Stimulated activated CD4-positive, alpha-beta T cell treated with anti-CD3 and anti-CD28 coated beads, Interleukin-4, amount 100 ng/mL, for 24 hours (primary cell): ENCODE results near the gene TRMT5.

Experiments
- DNase-seq: peaks from one replicate; pipeline ENCODE4 v3.0.0-alpha.2; 2020

TRMT5 gene

DNA sequence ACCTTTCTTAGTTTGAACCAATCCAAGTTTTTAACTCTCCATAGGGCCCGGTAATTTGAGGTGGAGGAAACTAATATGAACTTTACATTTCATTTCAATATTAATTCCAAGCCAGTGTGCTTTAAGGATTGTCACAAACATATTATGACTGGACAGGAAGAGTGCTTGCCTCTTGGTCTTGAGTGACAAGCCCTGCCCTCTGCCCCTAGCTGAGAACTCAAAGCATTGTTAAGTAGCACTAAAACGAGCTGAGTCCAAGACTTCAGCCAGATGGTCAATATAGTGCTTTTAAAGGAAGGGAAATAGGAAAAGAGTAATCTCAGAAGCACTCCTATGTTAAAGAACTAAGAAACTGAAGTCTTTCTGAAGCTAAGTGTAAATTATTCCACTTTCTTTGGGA is 17.1 kb downstream of the TRMT5 start:
- no peak for DNase-seq

DNA sequence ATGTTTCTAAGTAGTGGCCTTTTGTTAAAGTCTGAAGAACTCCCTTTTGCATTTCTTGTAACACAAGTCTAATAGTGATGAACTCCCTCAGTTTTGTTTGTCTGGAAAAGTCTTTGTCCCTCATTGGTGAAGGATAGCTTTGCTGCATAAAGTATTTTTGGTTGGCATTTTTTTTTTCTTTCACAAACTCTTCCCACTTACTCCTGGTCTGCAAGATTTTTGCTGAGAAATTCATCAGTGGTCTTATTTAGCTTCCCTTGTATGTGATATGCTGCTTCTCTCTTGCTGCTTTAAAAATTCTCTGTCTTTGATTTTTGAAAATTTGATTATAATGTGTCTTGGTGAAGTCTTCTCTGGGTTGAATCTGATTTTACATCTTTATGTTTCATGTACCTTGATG is 22.7 kb downstream of the TRMT5 start:
- DNase-seq, result no peak

DNA sequence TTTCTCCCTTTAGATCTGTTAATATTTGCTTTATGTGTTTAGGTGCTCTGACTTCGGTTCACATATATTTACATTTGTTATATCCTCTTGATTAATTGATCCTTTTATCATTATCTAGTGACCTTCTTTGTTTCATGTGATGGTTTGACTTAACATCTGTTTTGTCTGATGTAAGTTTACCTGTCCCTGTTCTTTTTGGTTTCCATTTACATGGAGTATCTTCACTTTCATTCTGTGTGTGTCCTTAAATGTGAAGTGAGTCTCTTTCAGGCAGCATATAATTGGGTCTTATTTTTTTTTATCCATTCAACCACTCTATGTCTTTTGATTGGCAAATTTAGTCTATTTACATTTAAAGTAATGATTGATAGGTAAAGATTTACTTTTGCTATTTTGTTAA is 24.2 kb downstream of the TRMT5 start:
- DNase-seq, result no peak

- no peak for DNase-seq
Observed at GRCh38 chr14:60956202-60956601, 24.7 kb downstream of the TRMT5 start.

DNA sequence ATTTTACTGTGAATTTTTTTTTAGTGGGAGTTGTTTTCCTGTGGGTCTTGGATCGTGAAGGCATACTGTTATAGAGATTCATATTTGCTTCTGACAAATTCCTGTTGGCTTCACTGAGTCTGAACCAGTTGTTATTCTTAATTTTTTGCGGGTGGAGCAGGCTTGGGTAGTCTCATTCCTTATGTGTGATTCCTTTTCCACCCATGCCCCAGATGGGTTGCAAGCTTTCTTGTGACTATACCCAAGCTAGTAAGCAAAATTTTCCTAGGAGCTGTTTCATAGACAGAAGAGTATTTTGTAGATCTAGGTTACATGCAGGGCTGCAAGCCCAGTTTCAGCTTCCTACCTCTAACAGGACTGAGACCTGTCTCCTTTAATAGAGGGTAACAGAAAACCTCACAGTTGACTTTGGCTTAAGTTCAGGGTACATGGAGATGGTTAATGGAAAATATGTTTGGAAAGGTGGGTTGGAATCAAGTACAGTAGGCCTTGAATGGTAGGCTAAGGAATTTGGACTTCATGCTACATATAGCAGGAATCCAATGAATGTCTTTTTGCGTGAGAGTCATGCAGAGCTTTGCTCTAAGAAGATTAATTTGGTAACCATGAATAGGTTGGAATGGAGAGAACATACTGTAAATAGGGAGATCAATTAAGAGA is 29.0 kb downstream of the TRMT5 start:
- DNase-seq, result no peak

DNA sequence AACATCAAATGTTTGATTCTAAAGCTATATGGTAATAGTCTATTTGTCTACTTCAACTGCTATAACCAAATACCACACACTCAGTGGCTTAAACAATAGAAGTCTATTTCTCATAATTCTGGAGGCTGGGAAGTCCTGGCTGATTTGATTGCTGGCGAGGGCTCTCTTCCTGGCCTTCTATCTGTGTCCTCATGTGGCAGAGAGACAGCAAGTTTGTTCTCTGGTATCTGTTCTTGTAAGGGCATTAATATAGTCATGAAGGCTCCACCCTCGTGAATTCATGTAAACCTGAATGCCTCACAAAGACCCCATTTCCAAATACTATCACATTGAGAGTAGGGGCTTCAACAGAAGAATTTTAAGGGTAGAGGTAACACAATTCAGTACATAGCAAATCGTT is 34.1 kb downstream of the TRMT5 start:
- DNase-seq, result no peak

GRCh38 chr14:60945984-60946383 is 34.9 kb downstream of the TRMT5 start:
- no peak for DNase-seq

DNA sequence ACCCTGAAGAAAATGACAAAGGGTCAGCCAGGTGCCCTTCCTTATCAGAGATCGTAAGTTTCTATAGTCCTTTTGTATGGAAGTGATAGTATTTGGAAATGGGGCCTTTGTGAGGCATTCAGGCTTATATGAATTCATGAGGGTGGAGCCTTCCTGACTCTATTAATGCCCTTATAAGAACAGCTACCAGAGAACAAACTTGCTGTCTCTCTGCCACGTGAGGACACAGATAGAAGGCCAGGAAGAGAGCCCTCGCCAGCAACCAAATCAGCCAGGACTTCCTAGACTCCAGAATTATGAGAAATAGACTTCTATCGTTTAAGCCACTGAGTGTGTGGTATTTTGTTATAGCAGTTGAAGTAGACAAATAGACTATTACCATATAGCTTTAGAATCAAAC is 36.7 kb downstream of the TRMT5 start:
- DNase-seq, result no peak

GRCh38 chr14:60943637-60944032 is 37.2 kb downstream of the TRMT5 start:
- no peak for DNase-seq

- no peak for DNase-seq
Observed at GRCh38 chr14:60935319-60935718, 45.6 kb downstream of the TRMT5 start.

GRCh38 chr14:60933920-60934655 is 46.8 kb downstream of the TRMT5 start:
- no peak for DNase-seq

DNA sequence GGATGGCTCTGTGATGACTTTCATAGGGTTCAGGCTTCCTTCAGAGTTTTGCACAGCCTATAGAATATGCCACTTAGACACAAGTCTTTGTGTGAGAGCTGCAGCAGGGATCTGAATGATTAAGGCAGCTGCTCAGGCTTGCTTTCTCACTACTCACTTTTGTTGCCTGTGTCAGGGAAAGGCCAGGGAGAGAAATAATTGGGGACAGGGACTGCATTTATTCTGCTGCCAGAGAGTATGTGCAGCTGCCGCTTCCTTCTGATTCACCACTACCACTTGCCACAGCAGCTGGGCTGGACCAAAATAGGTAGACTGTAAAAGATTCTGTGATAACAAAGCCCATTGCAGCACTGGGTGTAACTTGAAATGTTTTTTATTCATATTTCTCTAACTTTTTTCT is 49.7 kb downstream of the TRMT5 start:
- no peak for DNase-seq

DNA sequence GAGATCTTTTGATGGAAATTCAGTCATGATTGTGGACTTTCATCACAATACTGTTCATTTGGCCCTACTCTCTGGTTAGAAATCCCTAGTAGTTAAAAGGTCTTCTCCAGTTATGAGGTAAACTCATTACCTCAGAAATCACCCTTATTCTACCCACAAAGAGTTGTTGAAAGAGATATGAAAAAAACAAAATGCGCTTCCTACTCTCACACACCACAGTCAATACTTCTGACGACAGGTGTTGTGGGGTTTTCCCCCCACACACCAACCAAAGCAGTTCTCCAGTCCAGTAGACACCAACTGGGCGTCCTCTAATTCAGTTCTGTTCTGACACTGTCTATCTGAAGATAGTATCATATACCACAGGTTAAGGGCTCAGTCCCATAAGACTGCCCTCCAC is 54.9 kb downstream of the TRMT5 start:
- no peak for DNase-seq

- DNase-seq, result no peak
Observed at GRCh38 chr14:60925286-60925685, 55.6 kb downstream of the TRMT5 start.

DNA sequence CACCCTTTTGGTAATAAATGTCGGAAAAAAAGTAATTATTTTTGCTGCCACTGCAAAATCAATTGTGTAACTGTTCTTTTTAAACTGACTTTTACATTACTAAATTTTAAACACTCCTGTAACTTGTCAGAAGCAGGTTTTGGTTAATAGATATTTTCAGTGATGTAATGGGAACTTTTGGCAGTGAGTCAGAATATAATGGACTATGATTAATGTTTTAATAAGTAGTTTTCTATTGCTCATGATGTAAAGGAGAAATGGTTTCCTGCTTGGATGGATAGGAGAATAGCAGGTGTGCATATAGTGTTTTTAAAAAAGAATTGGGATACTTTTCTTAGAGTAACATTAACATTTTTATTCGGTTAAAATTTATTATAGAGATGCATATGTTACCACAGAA is 58.8 kb downstream of the TRMT5 start:
- DNase-seq, result no peak
